Stomach (tissue), 9 donors: ENCODE data around the gene NLRP6. TPM values are rescaled to one million over a fixed set of nuclear protein-coding genes. Genes with fewer than 3 reads are reported as not detected.
"Not testable (repeated sequence)": the region's sequence is repeated elsewhere in the genome, so short reads cannot be mapped to it uniquely, and the experiment has no call there.

Experiments used
- DNase-seq, 2 donors: peaks; one replicate each; pipeline versions ENCODE4 v3.0.0 to v3.0.0-alpha.2; 2013 to 2019
- H3K27ac ChIP-seq, 5 donors: fragments of 200-600 bp in 4 of 5; sonication (generic) in 4 of 5; one replicate each; pipeline ENCODE4 v1.5.1; 2013 to 2019; ENCODE audit warnings: mild to moderate bottlenecking in 1 of 5, moderate library complexity in 1 of 5
- H3K27me3 ChIP-seq, 3 donors: fragments of 200-600 bp; sonication (generic); one replicate each; pipeline ENCODE4 v1.5.1; 2017 to 2019; ENCODE audit warnings: mixed run types in 1 of 3
- H3K36me3 ChIP-seq, 4 donors: fragments of 200-600 bp; sonication (generic); 1 replicate in 3 of 4; 2 replicates in 1 of 4; pipeline ENCODE4 v1.5.1; 2016 to 2019
- H3K4me1 ChIP-seq, 4 donors: fragments of 200-600 bp; sonication (generic); one replicate each; pipeline ENCODE4 v1.5.1; 2016 to 2019
- H3K4me3 ChIP-seq, 4 donors: fragments of 200-600 bp; sonication (generic) in 3 of 4; one replicate each; pipeline ENCODE4 v1.5.1; 2016 to 2019; ENCODE audit warnings: mild to moderate bottlenecking in 1 of 4
- H3K9me3 ChIP-seq, 4 donors: fragments of 200-600 bp; sonication (generic); one replicate each; pipeline ENCODE4 v1.5.1; 2016 to 2019
- CTCF ChIP-seq, 7 experiments: fragments of 450-650 bp in 4 of 7; fragments of 200-600 bp in 3 of 7; sonication (generic) in 3 of 7; IDR thresholded peaks; one replicate each; pipeline ENCODE4 v1.5.1; 2016 to 2019; ENCODE audit warnings: antibody characterized with exemption in 7 of 7, control low read depth in 2 of 7, mild to moderate bottlenecking in 1 of 7
- EP300 ChIP-seq: sonication (generic); formaldehyde crosslinking; IDR thresholded peaks from one replicate; pipeline ENCODE4 v1.6.1; 2017; ENCODE audit warnings: antibody characterized with exemption
- POLR2A ChIP-seq, 4 donors: fragments of 450-650 bp; IDR thresholded peaks; one replicate each; pipeline ENCODE4 v1.6.1; 2016; ENCODE audit warnings: antibody characterized with exemption in 4 of 4, control low read depth in 2 of 4, mild to moderate bottlenecking in 1 of 4, moderate library complexity in 1 of 4
- POLR2AphosphoS5 ChIP-seq, 3 donors: sonication (generic); formaldehyde crosslinking; IDR thresholded peaks; one replicate each; pipeline ENCODE4 v1.6.1; 2016; ENCODE audit warnings: antibody characterized with exemption in 3 of 3
- WGBS, 5 donors: extraction: QIAGEN DNeasy Blood & Tissue Kit in 3 of 5; methylation state at CpG; one replicate each; pipeline versions ENCODE4 v1.1.5 to v1.1.7; 2013 to 2018; 5-methylcytosine and 5-hydroxymethylcytosine counted together
- intact Hi-C: fragments of 100-400 bp; cut with DNase I; formaldehyde crosslinking; loops from one replicate; pipeline ENCODE4 v1.15.1; 2023; ENCODE audit warnings: low total_unique reads
- polyA plus RNA-seq, 3 donors: library from polyadenylated mRNA; stranded (reverse); fragments of 200-250 nt; gene quantifications; one replicate each; pipeline ENCODE4 v1.2.3, GENCODE V29; 2013
- total RNA-seq, 5 donors: library from RNA; depleted of rRNA; stranded (reverse); fragments of >200 nt; gene quantifications; one replicate each; pipeline versions ENCODE4 v1.1.0 to v1.2.3, GENCODE V29; 2014 to 2016
- donor health status: healthy with polysubstance abuse.
- donor health status: Bipolar disorder and iron deficiency.
- donor health status: healthy.

Gene NLRP6
- total and polyA plus RNA-seq, 8 donors = 0.08 to 3.6 (median 0.45) TPM; not detected in 3

GRCh38 chr11:266676-267439 lies 11.3 kb upstream of the NLRP6 start:
- no peak overlapping the region for H3K4me3 ChIP-seq
- peaks cover 0 to 10% (median 0%) of the 10 kb centered on the region in 4 donors for H3K9me3 ChIP-seq
- no peak for TF ChIP-seq POLR2A (IDR thresholded peaks at IDR 0.05)
- TF ChIP-seq POLR2AphosphoS5 (IDR thresholded peaks at IDR 0.05) = no peak
- TF ChIP-seq CTCF (IDR thresholded peaks at IDR 0.05) = no peak
- no peak for TF ChIP-seq EP300
- H3K27me3 ChIP-seq = peaks cover 0 to 27% (median 0%) of the 10 kb centered on the region in 3 donors
- H3K4me1 ChIP-seq = peaks cover 0 to 23% (median 10%) of the 10 kb centered on the region in 4 donors
- no peaks in the 10 kb centered on the region for H3K36me3 ChIP-seq
- WGBS, 5 donors = 78 to 88% (median 84%) methylated on average over 4 to 5 of the region's 13 CpGs
- H3K27ac ChIP-seq = no peak overlapping the region
- DNase-seq = no peak
- intact Hi-C loops = no loop called here

GRCh38 chr11:267491-267994 lies 10.7 kb upstream of the NLRP6 start:
- H3K9me3 ChIP-seq = peaks cover 0 to 10% (median 0%) of the 10 kb centered on the region in 4 donors
- TF ChIP-seq POLR2AphosphoS5 (IDR thresholded peaks at IDR 0.05) = peak in 1 of 3 donors; percentile 39
- no peak for TF ChIP-seq CTCF (IDR thresholded peaks at IDR 0.05)
- peak overlapping the region; percentile 23 to 89 (median 77) for H3K27ac ChIP-seq
- H3K4me1 ChIP-seq = peaks cover 0 to 23% (median 10%) of the 10 kb centered on the region in 4 donors
- peaks cover 0 to 34% (median 0%) of the 10 kb centered on the region in 3 donors for H3K27me3 ChIP-seq
- intact Hi-C loops = no loop called here
- 40 to 58% (median 43%) methylated on average over 14 to 17 of the region's 18 CpGs for WGBS, 5 donors
- peak; percentile 21 to 60 for DNase-seq
- H3K4me3 ChIP-seq = peak overlapping the region; percentile 25 to 45 (median 38)
- no peaks in the 10 kb centered on the region for H3K36me3 ChIP-seq

- Histone ChIP-seq H3K4me1 (peaks cover 0 to 23% (median 10%) of the 10 kb centered on the region in 4 donors), H3K27me3 (peaks cover 0 to 39% (median 0%) of the 10 kb centered on the region in 3 donors), H3K4me3 (peak overlapping the region in 3 of 4 donors; percentile 3 to 45 (median 39)), H3K27ac (peak overlapping the region; percentile 32 to 89 (median 77))
- peak in 2 of 3 donors; percentile 66 to 67 for TF ChIP-seq POLR2AphosphoS5 (IDR thresholded peaks at IDR 0.05)
- WGBS, 5 donors = 33 to 42% (median 40%) methylated on average over 16 of the region's 16 CpGs
- intact Hi-C loops, H3K9me3 ChIP-seq, H3K36me3 ChIP-seq: not testable (repeated sequence)
- DNase-seq = peak; percentile 68 to 69
Observed at GRCh38 chr11:268716-269145, 9.5 kb upstream of the NLRP6 start.

GRCh38 chr11:269146-269890 lies 8.9 kb upstream of the NLRP6 start:
- TF ChIP-seq POLR2AphosphoS5 (IDR thresholded peaks at IDR 0.05) (peak in 2 of 3 donors; percentile 13 to 58), POLR2A (IDR thresholded peaks at IDR 0.05) (no peak)
- DNase-seq = peak in 1 of 2 donors; percentile 62
- H3K27me3 ChIP-seq = peaks cover 0 to 39% (median 0%) of the 10 kb centered on the region in 3 donors
- intact Hi-C loops = no loop called here
- H3K27ac ChIP-seq = peak overlapping the region; percentile 61 to 89 (median 77)
- peaks cover 0 to 10% (median 0%) of the 10 kb centered on the region in 4 donors for H3K9me3 ChIP-seq
- H3K36me3 ChIP-seq = no peaks in the 10 kb centered on the region
- H3K4me1 ChIP-seq = peaks cover 0 to 23% (median 10%) of the 10 kb centered on the region in 4 donors
- peak overlapping the region in 2 of 4 donors; percentile 39 to 45 for H3K4me3 ChIP-seq
- WGBS, 5 donors = 43 to 57% (median 56%) methylated on average over 21 of the region's 21 CpGs
